ENCODE results near the gene PPP1R12C. TPM values are rescaled to one million over a fixed set of nuclear protein-coding genes. Genes with fewer than 3 reads are reported as not detected.

PPP1R12C gene
- total RNA-seq, result 100 to 1,000 TPM in 1 of 4 donors, 10 to 100 TPM in 3; 30.0 to 149 (median 69.6) TPM

DNA sequence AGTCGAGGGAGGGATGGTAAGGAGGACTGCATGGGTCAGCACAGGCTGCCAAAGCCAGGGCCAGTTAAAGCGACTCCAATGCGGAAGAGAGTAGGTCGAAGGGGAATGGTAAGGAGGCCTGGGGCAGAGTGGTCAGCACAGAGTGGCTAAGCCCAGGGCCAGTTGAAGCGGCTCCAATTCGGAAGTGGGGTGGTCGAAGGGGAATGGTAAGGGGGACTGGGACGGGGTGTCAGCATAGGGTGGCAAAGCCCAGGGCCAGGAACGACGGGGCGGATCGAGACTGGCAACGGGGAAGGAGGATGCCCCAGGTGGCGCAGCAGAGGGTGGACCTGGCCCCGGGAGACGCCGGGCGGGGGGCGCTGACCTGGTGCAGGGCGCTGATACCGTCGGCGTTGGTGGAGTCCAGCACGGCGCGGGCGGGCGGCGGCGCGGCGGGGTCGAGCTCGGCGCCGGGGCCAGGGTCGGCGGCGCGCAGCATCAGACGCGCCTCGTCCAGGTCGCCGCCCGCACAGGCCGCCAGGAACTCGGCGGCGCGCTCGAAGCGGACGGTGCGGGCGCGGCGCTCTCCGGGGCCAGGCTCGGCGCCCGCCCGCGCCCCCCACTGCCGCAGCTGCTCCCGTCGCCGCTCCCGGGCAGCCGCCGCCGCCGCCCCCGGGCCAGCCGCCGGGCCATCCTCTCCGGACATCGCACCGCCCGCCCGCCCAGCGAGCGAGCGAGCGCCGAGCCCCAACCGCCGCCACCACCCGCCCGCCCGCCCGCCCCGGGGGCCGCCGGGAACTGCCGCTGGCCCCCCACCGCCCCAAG, at the start of gene PPP1R12C:
Gene PPP1R12C, minus strand, starts transcription at position 779 of the 804 bp plus-strand sequence. Its CDS starts 94 bp downstream, at position 685.
- TF ChIP-seq, protein P1, sequence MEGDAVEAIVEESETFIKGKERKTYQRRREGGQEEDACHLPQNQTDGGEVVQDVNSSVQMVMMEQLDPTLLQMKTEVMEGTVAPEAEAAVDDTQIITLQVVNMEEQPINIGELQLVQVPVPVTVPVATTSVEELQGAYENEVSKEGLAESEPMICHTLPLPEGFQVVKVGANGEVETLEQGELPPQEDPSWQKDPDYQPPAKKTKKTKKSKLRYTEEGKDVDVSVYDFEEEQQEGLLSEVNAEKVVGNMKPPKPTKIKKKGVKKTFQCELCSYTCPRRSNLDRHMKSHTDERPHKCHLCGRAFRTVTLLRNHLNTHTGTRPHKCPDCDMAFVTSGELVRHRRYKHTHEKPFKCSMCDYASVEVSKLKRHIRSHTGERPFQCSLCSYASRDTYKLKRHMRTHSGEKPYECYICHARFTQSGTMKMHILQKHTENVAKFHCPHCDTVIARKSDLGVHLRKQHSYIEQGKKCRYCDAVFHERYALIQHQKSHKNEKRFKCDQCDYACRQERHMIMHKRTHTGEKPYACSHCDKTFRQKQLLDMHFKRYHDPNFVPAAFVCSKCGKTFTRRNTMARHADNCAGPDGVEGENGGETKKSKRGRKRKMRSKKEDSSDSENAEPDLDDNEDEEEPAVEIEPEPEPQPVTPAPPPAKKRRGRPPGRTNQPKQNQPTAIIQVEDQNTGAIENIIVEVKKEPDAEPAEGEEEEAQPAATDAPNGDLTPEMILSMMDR (IDR thresholded peaks at IDR 0.05; ENCODE audit: low read depth), result no peak

DNA sequence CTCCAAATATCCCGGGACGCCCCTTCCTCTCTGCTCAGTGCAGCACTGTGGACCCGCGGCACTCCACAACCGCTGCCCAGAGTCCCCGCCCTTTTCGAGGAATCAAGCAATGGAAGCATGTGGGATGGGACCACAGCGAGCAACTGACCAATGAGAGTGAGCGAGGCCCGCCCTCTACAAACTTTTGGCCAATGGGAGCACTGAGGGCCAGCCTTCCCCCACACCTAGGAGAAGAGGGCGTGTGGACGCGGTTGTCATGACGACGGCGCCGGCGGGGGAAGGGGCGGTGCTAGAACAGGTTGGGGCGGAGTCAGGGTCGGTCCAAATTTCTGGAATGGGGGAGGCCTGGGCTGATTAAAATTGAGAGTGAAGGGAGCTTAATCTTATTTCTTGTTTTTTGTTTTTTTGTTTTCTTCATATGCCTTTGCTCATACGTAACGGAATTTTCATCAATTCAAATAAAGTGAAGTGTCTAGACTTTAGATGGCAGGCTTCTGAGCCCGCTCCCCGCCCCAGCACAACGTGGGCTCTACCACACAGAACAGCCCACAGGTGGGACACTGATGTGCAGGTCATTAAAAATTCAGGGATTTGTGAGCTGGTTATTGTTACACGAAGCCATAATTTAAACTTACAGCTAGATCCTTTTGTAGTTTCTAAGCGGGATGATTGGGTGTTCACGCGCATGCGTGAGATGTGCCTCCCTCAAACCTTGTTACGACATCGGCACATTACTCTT, 49.3 kb upstream of the PPP1R12C start, which contains the start of gene DNAAF3:
Gene DNAAF3, minus strand, starts transcription at position 84 of the 739 bp plus-strand sequence. CDS start 200 bp downstream, outside the sequence.
- TF ChIP-seq, protein P1 (IDR thresholded peaks at IDR 0.05; ENCODE audit: low read depth), result no peak

- TF ChIP-seq, protein P1 (IDR thresholded peaks at IDR 0.05; ENCODE audit: low read depth), result no peak
Measured at GRCh38 chr19:55165952-55166529, 48.6 kb upstream of the PPP1R12C start.

DNA sequence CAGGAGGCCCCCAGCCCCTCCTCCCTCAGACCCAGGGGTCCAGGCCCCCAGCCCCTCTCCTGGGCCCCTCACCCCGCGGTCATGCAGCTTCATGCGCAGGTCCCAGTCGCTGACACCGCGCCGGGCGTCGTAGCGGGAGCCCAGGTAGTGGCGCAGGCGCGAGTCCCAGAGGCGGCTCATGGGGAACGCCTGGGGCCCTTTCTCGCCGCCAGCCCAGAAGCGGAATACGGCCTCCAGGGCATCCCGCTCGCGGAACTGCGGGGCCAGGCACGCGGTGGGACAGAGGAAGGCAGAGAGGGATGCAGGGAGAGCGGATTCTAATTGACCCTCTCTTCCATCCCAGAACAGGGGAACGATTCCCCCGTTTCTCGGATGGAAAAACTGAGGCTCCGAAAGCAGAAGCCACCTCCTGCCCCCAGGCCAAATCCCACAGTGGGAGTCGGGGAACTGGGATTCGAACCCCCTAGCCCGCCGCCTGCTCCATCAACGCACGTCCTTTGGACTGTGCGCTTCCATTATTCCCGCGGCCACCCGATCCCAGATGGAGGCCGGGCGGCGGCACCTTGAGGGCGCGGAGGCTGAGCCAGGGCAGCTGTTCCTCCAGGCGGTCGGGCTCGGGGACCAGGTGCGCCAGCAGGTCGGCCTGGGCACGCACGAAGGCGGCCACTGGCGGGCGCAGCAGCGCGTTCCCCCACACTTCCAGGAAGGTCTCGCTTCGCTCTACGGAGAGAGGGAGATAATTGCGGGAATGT, 44.3 kb upstream of the PPP1R12C start:
- TF ChIP-seq, protein P1 (IDR thresholded peaks at IDR 0.05; ENCODE audit: low read depth), result no peak

DNA sequence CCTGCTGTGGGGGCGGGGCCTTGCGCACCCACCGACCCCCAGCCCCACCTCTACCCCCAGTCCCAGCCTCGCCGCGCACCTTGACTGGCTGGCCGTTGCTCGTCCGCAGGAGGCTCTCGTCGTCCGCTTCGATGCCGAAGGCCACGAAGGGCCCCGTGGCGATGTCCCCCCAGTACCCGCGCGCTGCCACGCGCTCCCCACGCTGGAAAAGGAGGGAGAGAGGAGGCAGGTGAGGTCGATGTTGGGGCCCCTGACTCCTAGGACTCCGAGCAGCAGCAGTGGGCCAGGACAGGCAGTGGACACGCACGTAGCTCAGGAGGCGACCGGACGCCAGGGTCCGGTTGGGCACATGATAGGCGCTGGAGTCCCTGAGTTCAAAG, 43.5 kb upstream of the PPP1R12C start:
- TF ChIP-seq, protein P1 (IDR thresholded peaks at IDR 0.05; ENCODE audit: low read depth), result no peak

DNA sequence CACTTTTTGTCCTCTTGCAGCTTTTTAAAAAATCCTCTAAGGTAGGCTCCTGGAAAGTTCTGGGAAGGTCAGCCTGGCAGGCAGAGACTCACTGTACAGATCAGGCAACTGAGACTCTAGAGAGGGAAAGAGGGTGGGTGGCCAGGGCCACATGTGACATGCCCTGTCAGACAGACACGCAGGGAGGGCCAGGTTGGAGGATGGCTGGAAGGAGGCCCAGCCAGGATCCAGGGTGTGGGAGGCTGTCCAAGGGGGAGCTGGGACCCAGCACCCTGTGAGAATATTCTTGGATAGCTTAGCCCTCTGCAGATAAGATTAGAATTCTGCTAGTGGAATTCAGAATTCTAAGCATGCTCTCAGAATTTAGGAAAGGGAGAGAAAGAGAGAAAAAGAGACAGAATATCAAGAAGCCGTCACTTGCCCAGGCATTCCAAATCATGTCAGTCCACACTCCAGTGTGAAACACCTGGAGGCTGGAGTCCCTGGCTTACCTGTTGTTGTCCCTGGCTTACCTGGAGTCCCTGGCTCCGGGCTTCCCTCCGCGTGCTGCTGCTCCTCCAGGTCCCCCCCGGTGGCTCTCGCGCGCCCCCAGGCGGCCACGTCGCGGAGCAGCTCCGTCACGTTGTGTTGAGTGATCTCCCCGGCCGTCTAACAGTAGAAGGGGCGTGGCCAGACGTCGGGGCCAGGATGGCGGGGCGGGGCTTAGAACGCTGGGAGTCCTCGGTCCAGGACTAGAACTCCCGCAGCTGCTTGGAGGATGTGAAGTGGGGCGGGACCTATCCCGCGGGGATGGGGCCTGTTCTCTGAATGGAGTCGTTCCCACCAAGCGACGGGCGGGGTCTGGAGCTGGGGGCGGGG, 42.9 kb upstream of the PPP1R12C start:
- TF ChIP-seq, protein P1 (IDR thresholded peaks at IDR 0.05; ENCODE audit: low read depth), result no peak
